GM10266 (cell line): ENCODE data around the gene PRKCE.

Experiments
- DNase-seq: peaks from one replicate; pipeline ENCODE4 v3.0.0; 2012; ENCODE audit errors: extremely low spot score
- TF ChIP-seq, protein P1 (sequence below): IDR thresholded peaks from 2 replicates; pipeline ENCODE4 v1.5.1; 2012; ENCODE audit warnings: mild to moderate bottlenecking, low read depth; ENCODE audit not compliant: control insufficient read depth, insufficient read depth; ENCODE audit errors: missing control alignments

The PRKCE gene

DNA sequence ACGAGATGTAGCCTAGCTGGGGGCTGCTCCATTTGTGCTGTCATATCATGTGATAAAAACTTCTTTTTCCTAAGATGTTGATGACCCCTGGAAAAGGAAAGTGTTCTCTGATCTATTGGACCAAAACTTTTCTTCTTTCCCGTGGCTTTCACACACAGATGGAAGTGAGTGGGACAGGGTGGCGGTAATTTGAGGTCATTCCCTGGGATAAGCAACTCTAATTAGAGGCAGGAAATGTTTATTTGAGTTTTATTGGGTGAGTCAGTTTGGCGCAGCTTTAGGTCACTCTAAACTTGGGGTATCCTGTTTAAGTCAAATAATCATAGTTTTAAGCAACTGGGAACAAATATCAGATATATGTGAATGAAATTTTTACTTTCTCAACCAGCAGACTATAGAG is 424.8 kb downstream of the PRKCE start:
- TF ChIP-seq, protein P1, sequence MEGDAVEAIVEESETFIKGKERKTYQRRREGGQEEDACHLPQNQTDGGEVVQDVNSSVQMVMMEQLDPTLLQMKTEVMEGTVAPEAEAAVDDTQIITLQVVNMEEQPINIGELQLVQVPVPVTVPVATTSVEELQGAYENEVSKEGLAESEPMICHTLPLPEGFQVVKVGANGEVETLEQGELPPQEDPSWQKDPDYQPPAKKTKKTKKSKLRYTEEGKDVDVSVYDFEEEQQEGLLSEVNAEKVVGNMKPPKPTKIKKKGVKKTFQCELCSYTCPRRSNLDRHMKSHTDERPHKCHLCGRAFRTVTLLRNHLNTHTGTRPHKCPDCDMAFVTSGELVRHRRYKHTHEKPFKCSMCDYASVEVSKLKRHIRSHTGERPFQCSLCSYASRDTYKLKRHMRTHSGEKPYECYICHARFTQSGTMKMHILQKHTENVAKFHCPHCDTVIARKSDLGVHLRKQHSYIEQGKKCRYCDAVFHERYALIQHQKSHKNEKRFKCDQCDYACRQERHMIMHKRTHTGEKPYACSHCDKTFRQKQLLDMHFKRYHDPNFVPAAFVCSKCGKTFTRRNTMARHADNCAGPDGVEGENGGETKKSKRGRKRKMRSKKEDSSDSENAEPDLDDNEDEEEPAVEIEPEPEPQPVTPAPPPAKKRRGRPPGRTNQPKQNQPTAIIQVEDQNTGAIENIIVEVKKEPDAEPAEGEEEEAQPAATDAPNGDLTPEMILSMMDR = no peak
- no peak for DNase-seq

DNA sequence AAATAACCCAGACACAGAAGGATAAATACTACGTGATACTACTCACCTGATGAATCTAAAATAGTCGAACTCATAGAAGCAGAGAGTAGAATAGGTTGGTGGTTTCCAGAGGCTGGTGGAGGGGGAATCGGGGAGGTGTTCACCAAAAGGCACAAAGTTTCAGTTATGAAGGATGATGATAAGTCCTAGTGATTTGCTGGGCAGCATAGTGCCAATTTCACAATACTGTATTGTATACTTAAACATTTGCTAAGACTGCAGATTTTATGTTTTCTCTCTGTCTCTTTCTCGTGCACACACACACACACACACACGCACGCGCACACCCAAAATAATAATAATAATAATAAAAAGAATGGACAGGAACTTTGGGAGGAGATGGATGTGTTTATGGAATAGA is 425.4 kb downstream of the PRKCE start:
- TF ChIP-seq, protein P1 = no peak
- no peak for DNase-seq

DNA sequence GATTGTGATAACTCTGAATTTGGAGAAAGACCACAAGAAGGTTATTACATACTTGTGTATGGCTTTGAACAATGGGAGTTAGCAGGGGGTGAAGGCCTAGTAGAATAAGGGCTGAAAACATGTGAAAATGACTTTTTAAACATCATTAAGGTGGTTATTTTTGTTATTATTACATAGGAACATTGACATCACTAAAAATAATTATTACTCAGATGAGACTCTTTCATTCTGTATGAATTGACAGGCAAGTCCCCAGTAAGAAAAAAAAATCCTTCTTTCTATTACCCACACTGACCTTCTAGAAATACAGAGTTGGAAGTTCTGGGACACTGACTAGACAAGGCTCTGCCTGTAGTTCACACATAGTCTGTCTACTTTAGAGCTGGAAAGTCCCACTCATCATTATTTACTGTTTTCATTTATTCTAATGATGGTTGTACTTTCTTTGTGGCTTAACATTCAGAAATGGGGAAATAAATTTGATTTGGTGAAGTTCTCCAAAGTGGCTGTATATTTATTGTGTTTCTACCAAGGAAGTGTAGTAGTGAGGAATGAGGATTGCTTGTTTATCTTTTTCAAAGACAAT is 426.1 kb downstream of the PRKCE start:
- TF ChIP-seq, protein P1 = no peak
- DNase-seq = no peak

DNA sequence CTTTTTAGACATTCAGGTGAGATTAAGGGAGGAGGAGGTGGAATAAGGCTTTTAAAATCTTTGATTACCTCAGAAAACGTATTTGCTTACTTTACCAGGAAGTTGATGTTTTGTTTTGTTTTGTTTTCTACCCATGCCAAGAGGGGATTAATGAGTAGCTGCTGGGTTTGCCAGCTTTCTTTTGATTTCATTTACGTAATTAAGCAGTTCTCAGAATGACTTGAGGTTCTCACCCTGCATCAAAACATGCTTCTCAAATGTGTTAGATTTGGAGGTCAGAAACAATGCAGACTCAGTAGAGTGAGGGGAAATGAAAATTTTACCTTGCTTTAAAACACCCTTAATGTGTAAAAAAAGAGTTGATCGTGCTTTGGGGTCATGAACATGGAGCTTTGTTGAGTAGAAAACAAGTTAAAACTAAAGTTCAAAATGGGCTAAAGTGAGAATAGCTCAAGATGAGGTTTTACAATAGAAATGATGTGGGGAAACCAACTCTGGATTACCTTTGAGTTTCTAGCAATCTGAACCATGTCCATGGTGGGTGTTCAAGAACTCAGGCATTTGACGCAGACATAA is 428.6 kb downstream of the PRKCE start:
- TF ChIP-seq, protein P1 = no peak
- DNase-seq = peak; percentile 21

DNA sequence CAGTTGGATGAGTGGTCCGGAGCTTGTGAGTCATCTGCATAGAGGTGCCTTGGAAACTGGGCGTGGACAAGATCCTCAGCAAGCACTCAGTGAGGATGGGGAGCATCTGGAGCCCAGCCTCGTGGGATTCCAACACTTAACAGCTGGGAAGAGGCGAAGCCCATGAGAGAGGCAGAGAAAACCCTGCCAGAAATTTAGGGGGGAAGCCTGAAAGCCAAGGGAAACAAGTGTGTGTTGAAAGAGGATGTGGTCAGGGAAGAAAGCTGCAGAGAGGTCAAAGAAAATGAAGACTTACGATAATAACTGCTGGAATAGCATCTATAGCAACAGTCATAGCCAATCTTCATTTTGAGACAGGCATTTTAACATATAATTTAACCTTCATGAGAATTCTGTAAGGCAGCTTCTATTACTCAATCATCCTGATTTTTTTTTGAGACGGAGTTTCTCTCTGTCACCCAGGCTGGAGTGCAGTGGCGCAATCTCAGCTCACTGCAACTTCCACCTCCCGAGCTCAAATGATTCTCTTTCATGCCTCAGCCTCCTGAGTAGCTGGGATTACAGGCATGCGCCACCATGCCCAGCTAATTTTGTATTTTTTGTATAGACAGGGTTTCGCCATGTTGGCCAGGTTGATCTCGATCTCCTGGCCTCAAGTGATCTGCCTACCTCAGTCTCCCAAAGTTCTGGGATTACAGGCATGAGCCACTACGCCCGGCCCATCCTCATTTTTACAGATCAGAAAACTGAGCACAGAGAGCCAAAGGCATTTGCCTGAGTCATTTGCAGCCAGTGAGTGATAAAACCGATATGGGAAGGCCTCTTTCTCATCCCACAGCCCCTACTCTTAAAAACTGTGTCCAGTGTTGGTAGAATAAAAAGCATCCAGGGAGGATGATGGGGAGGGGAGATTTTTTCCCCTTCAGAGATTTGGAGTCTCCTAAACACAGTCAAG is 431.3 kb downstream of the PRKCE start:
- DNase-seq = no peak
- TF ChIP-seq, protein P1 = no peak

DNA sequence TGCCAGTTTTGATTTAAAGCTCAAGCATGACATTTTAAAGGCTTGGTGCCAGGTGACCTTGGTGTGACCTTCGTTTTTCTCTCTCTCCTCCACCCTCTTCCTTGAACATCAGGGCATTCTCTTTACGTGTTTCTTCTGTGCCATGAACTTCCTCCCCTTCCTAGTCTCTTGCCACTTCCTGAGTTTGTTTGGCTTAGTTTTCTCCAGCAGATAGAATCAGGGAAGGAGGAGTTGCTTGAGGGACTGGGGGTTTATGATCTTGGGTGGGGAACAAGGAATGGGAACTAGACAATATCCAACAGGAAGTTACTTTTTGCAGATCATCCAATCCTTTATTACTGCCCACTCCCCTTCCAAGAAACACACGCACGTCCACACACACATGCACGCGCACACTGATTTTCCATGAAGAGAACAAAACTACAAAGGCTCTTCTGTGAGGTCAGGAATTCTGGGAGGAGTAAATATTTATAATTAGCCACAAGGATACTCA is 435.1 kb downstream of the PRKCE start:
- TF ChIP-seq, protein P1 = no peak
- no peak for DNase-seq

DNA sequence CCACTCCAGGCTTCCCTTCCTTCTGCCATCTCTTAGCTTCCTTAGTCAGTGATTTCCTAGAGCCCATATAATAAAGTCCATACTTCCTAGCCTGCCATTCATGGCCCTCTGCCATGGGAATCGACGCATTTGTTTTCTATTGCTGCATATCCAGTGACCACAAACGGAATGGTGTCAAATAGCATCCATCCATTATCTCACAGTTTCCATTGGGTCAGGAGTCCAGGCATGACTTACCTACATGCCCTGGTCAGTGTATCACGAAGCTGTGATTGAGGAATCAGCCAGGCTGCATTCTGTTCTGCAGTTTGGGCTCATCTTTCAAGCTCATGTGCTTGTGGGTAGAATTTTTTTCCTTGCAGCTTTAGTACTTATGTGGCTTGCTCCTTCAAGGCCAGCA is 436.0 kb downstream of the PRKCE start:
- no peak for DNase-seq
- TF ChIP-seq, protein P1 = no peak
